WERI-Rb-1 (cell line): ENCODE results near the gene PARVB.

Source experiments
- DNase-seq: peaks from one replicate; pipeline ENCODE4 v3.0.0-alpha.2; 2020
- H3K27ac ChIP-seq: fragments of 250-450 bp; sonication (Bioruptor Pico); 2 replicates; pipeline ENCODE4 v1.5.1; 2020; ENCODE audit warnings: mild to moderate bottlenecking, moderate library complexity
- H3K27me3 ChIP-seq: fragments of 250-450 bp; sonication (Bioruptor Pico); 2 replicates; pipeline ENCODE4 v1.5.1; 2021; ENCODE audit warnings: mild to moderate bottlenecking, low read depth, moderate library complexity; ENCODE audit not compliant: insufficient read depth, severe bottlenecking
- H3K36me3 ChIP-seq: fragments of 250-450 bp; sonication (Bioruptor Pico); 2 replicates; pipeline ENCODE4 v1.5.1; 2020; ENCODE audit warnings: mild to moderate bottlenecking, moderate library complexity
- H3K4me3 ChIP-seq: 2 replicates; pipeline ENCODE4 v1.5.1; 2011; ENCODE audit warnings: low read depth, mild to moderate bottlenecking, control low read depth, low read length
- H3K9me3 ChIP-seq: fragments of 250-450 bp; sonication (Bioruptor Pico); 2 replicates; pipeline ENCODE4 v1.5.1; 2021; ENCODE audit warnings: mild to moderate bottlenecking, moderate library complexity; ENCODE audit not compliant: severe bottlenecking
- CTCF ChIP-seq: IDR thresholded peaks from 2 replicates; pipeline ENCODE4 v1.5.1; 2011; ENCODE audit warnings: low read depth, mild to moderate bottlenecking, control low read depth, inconsistent platforms, low read length

The PARVB gene

GRCh38 chr22:44129619-44129976, 105.5 kb downstream of the PARVB start:
- no peak for TF ChIP-seq CTCF
- DNase-seq, result no peak
- Histone ChIP-seq H3K27ac (no peak overlapping the region), H3K4me3 (no peak overlapping the region), H3K9me3 (peaks cover 16% of the 10 kb centered on the region), H3K36me3 (no peaks in the 10 kb centered on the region), H3K27me3 (no peaks in the 10 kb centered on the region)

DNA sequence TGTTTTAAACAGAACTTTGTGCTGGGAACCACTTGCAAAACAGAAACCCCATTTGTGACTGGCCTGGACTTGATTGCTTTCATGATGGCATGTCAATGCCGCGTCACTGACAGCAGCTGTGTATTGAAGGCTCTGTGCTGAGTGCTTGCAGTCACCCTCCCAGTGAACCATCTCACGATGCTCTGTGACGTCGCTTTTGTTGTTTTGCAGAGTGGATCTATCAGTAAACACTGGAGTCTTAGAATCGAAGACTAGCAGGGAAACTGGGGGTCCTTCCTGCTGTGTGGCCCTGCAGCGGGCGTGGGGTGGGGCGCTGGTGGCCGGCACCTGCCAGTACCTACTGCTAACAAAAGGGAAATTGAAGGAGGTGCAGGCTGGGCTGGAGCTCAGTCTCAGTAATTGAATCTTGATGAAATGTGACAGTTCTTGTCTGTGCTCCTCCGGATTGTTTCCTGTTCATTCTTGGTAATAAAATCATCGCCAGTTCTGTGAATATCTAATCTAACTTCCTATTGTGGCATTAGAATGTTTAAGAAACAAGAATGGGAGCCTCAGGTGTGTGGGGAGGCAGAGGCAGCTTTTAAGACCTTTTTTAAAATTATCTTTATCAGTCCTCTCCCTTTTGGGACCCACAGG, 106.1 kb downstream of the PARVB start:
- Histone ChIP-seq H3K4me3 (no peak overlapping the region), H3K27me3 (no peaks in the 10 kb centered on the region), H3K36me3 (no peaks in the 10 kb centered on the region), H3K9me3 (peaks cover 16% of the 10 kb centered on the region), H3K27ac (no peak overlapping the region)
- DNase-seq, result no peak
- no peak for TF ChIP-seq CTCF

DNA sequence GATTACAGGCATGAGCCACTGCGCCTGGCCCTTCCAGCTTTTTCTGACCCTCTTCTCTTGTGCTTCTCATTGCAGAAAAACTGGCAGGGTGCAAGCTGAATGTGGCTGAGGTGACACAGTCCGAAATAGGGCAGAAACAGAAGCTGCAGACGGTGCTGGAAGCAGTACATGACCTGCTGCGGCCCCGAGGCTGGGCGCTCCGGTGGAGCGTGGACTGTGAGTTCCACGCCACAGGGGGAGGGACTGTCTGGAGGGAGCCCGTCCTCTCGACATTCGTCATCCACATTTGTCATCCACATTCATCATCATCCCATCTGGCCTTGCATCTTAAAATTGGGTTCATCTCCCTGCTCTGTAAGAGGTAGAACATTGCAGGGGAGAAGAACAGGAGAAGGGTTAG, 107.3 kb downstream of the PARVB start:
- no peak overlapping the region for H3K27ac ChIP-seq
- H3K27me3 ChIP-seq, result no peaks in the 10 kb centered on the region
- DNase-seq, result no peak
- no peaks in the 10 kb centered on the region for H3K36me3 ChIP-seq
- no peak for TF ChIP-seq CTCF
- no peak overlapping the region for H3K4me3 ChIP-seq
- H3K9me3 ChIP-seq, result peaks cover 14% of the 10 kb centered on the region

DNA sequence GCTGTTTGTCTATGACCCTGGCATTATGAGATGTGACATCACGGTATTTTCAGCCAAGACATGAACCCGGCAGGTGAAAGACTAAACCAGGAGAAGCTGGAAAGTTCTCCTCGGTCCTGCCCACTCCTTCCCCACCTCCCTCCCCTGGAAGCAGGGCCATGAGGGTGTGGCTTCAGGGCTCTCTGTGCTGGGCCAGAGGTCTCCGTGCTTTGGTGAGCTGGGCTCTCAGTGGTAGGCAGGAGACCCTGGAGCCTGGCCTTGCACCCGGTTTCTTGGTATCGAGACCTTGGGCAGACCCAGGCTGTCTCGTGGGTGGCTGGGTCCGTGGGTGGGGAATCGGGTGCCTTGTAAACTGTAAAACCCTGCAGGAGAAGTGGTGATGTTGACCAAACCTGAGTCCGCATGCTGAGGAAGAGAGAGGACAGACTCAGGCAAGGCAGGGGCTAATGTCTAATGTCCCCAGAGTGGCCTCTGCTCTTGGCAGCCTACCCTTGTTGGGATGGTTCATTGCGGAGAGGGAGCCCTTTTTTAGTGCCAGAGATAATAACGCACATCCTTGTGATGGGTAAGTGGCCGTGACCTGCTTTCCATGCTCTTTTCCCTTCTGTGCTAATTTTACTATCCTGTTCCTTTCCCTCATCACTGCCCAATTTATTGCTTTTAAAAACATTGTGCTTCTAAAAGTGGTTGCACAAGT, 108.0 kb downstream of the PARVB start:
- H3K36me3 ChIP-seq, result no peaks in the 10 kb centered on the region
- no peak overlapping the region for H3K4me3 ChIP-seq
- no peaks in the 10 kb centered on the region for H3K27me3 ChIP-seq
- no peak overlapping the region for H3K27ac ChIP-seq
- H3K9me3 ChIP-seq, result peaks cover 10% of the 10 kb centered on the region
- DNase-seq, result no peak
- TF ChIP-seq CTCF, result no peak

GRCh38 chr22:44132724-44133123, 108.6 kb downstream of the PARVB start:
- Histone ChIP-seq H3K9me3 (peaks cover 9% of the 10 kb centered on the region), H3K4me3 (no peak overlapping the region), H3K27me3 (no peaks in the 10 kb centered on the region), H3K27ac (no peak overlapping the region), H3K36me3 (no peaks in the 10 kb centered on the region)
- 0 out of 2 replicates have a peak, but pooled peaks have one; percentile 6 for TF ChIP-seq CTCF
- DNase-seq, result no peak
